Measurements from ENCODE around the gene CDKN1C. TPM values are rescaled to one million over a fixed set of nuclear protein-coding genes. Genes with fewer than 3 reads are reported as not detected.

The CDKN1C gene
- total RNA-seq, 4 donors from 2014 or later = 153 to 349 (median 186) TPM

- Histone ChIP-seq H3K4me3 (no peak overlapping the region), H3K27ac (replicated peaks in 1 of 4) (no peak overlapping the region), H3K36me3 (no peaks in the 10 kb centered on the region), H3K4me1 (peaks cover 0 to 5% (median under 1%) of the 10 kb centered on the region in 4 donors), H3K9me3 (no peaks in the 10 kb centered on the region), H3K27me3 (peaks cover 0 to 33% (median under 1%) of the 10 kb centered on the region in 4 donors)
- TF ChIP-seq, protein P1, sequence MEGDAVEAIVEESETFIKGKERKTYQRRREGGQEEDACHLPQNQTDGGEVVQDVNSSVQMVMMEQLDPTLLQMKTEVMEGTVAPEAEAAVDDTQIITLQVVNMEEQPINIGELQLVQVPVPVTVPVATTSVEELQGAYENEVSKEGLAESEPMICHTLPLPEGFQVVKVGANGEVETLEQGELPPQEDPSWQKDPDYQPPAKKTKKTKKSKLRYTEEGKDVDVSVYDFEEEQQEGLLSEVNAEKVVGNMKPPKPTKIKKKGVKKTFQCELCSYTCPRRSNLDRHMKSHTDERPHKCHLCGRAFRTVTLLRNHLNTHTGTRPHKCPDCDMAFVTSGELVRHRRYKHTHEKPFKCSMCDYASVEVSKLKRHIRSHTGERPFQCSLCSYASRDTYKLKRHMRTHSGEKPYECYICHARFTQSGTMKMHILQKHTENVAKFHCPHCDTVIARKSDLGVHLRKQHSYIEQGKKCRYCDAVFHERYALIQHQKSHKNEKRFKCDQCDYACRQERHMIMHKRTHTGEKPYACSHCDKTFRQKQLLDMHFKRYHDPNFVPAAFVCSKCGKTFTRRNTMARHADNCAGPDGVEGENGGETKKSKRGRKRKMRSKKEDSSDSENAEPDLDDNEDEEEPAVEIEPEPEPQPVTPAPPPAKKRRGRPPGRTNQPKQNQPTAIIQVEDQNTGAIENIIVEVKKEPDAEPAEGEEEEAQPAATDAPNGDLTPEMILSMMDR (IDR thresholded peaks at IDR 0.05) = no peak
- no peak for TF ChIP-seq EP300 (IDR thresholded peaks at IDR 0.05)
- TF ChIP-seq POLR2A (IDR thresholded peaks at IDR 0.05; ENCODE audit: low read depth) = no peak
- no peak for TF ChIP-seq POLR2AphosphoS5 (IDR thresholded peaks at IDR 0.05)
- DNase-seq (ENCODE audit: extremely low spot score) = no peak
- intact Hi-C loops (cut with DNase I) = no loop called here
- WGBS = 91% methylated on average over 3 of the region's 3 CpGs
Measured at GRCh38 chr11:2922655-2923054, 37.1 kb upstream of the CDKN1C start.

DNA sequence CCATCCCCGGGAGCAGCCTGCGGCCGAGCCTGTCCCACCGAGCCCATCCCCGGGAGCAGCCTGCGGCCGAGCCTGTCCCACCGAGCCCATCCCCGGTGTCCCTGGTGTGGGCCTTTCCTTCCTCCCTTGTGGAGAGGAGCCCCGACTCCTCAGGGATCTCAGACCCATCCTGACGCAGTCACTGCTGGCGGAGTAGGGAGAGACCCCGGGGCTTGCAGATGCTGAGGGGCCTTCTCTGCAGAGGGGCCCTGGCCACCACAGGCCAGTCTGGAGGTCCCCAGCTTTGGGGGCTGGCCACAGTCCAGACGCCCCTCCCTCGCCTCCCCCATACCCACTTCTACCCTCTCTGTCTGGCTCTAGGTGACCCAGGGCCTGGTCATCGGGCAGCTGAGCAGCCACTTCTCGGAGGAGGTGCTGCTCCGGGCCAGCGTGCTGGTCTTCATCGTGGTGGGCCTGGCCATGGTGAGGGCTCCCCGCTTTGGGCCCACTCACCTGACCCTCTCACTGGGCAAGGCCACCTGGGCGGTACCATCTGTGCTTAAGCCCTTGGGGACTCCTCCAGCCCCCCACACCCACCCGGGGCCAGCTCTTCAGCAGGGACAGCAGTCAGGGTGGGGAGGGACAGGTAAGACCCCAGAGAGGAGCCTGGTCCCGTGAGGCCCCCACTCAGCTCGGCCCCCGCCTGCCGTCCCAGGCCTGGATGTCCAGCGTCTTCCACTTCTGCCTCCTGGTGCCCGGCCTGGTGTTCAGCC, 36.3 kb upstream of the CDKN1C start:
- Histone ChIP-seq H3K9me3 (no peaks in the 10 kb centered on the region), H3K4me1 (no peaks in the 10 kb centered on the region), H3K4me3 (no peak overlapping the region), H3K36me3 (no peaks in the 10 kb centered on the region), H3K27ac (replicated peaks in 1 of 4) (no peak overlapping the region), H3K27me3 (peaks cover 0 to 25% (median 0%) of the 10 kb centered on the region in 4 donors)
- TF ChIP-seq, protein P1 (IDR thresholded peaks at IDR 0.05) = no peak
- TF ChIP-seq EP300 (IDR thresholded peaks at IDR 0.05) = no peak
- TF ChIP-seq POLR2A (IDR thresholded peaks at IDR 0.05; ENCODE audit: low read depth) = no peak
- no peak for TF ChIP-seq POLR2AphosphoS5 (IDR thresholded peaks at IDR 0.05)
- intact Hi-C loops (cut with DNase I) = no loop called here
- WGBS = 88% methylated on average over 8 of the region's 29 CpGs
- no peak for DNase-seq (ENCODE audit: extremely low spot score)

- TF ChIP-seq, protein P1 (IDR thresholded peaks at IDR 0.05) = no peak
- TF ChIP-seq POLR2A (IDR thresholded peaks at IDR 0.05; ENCODE audit: low read depth) (no peak), POLR2AphosphoS5 (IDR thresholded peaks at IDR 0.05) (no peak), EP300 (IDR thresholded peaks at IDR 0.05) (no peak)
- WGBS = 82% methylated on average over 1 of the region's 16 CpGs
- intact Hi-C loops (cut with DNase I) = no loop called here
- Histone ChIP-seq H3K27me3 (peaks cover 0 to 19% (median 0%) of the 10 kb centered on the region in 4 donors), H3K4me1 (no peaks in the 10 kb centered on the region), H3K4me3 (no peak overlapping the region), H3K36me3 (no peaks in the 10 kb centered on the region), H3K9me3 (no peaks in the 10 kb centered on the region), H3K27ac (replicated peaks in 1 of 4) (no peak overlapping the region)
- no peak for DNase-seq (ENCODE audit: extremely low spot score)
Measured at GRCh38 chr11:2921261-2921660, 35.7 kb upstream of the CDKN1C start.

DNA sequence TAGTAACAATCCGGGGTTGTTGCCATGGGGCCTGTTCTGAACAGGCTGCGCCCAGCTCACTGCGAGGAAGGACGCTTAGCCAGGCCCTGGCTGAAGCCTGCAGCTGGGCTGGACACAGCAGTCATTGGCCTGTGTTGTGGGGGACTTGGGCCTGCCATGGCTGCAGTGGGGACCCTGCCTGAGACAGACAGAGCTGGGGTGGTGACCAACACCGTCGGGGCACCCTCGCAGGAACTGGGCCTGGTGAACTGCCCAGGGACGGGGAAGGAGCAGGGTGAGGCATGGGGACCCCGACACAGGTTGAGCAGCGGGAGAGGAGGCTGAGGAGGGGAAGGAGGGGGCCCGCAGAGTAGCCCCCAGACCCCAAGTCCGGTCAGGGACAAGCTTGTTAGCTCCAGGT, 34.8 kb upstream of the CDKN1C start:
- Histone ChIP-seq H3K9me3 (no peaks in the 10 kb centered on the region), H3K4me1 (no peaks in the 10 kb centered on the region), H3K36me3 (no peaks in the 10 kb centered on the region), H3K4me3 (no peak overlapping the region), H3K27ac (replicated peaks in 1 of 4) (no peak overlapping the region), H3K27me3 (peaks cover 0 to 18% (median 0%) of the 10 kb centered on the region in 4 donors)
- no peak for TF ChIP-seq POLR2A (IDR thresholded peaks at IDR 0.05; ENCODE audit: low read depth)
- TF ChIP-seq POLR2AphosphoS5 (IDR thresholded peaks at IDR 0.05) = no peak
- DNase-seq (ENCODE audit: extremely low spot score) = no peak
- intact Hi-C loops (cut with DNase I) = no loop called here
- 93% methylated on average over 12 of the region's 12 CpGs for WGBS

DNA sequence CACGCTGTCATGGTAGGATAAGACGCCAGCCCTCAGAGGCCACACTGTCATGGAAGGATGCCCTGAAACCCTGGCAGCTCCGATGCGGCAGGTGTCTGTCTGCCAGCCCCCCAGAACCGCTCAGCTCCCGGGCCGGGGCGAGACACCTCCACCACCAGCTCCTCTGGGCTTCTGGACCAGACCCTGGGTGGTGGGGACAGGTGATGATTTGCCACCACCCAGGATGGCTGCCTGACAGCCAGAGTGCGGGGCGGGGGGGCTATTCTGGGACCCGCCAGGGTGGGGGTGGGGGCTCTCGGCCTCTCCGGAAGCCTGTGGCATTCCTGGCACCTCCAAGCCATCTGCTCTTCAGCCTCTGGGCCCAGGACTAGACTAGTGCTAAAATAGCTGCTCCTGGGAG, 34.3 kb upstream of the CDKN1C start:
- H3K4me1 ChIP-seq = no peaks in the 10 kb centered on the region
- intact Hi-C loops (cut with DNase I) = no loop called here
- TF ChIP-seq POLR2AphosphoS5 (IDR thresholded peaks at IDR 0.05) (no peak), POLR2A (IDR thresholded peaks at IDR 0.05; ENCODE audit: low read depth) (no peak), EP300 (IDR thresholded peaks at IDR 0.05) (no peak)
- TF ChIP-seq, protein P1 (IDR thresholded peaks at IDR 0.05) = no peak
- no peaks in the 10 kb centered on the region for H3K9me3 ChIP-seq
- H3K36me3 ChIP-seq = no peaks in the 10 kb centered on the region
- no peak overlapping the region for H3K27ac ChIP-seq (replicated peaks in 1 of 4)
- WGBS = 98% methylated on average over 9 of the region's 13 CpGs
- DNase-seq (ENCODE audit: extremely low spot score) = no peak
- H3K27me3 ChIP-seq = peaks cover 0 to 13% (median 0%) of the 10 kb centered on the region in 4 donors
- H3K4me3 ChIP-seq = no peak overlapping the region
